WTC11 (cell line): ENCODE measurements around the gene KDM2A. TPM values are rescaled to one million over a fixed set of nuclear protein-coding genes. Genes with fewer than 3 reads are reported as not detected.

Experiments used
- ATAC-seq: fragments of 200-7000 bp; cut with Tn5 transposase; 2 replicates; pipeline ENCODE4 v1.10.0; 2021; ENCODE audit warnings: mild to moderate bottlenecking, moderate library complexity
- CTCF ChIA-PET: fragments of 300-600 bp; sonication (Branson Sonifier 250); formaldehyde crosslinking; loops from one replicate; lab custom pipeline; 2021; ENCODE audit warnings: antibody characterized with exemption; lab: Charles Lee
- POLR2A ChIA-PET: fragments of 350-600 bp; sonication (Branson Sonifier 250); formaldehyde crosslinking; loops from one replicate; lab custom pipeline; 2021; ENCODE audit warnings: antibody characterized with exemption; lab: Charles Lee
- DNase-seq: peaks from one replicate; pipeline ENCODE4 v3.0.0; 2021; ENCODE audit warnings: low spot score
- H3K27ac Mint-ChIP-seq: 2 replicates; pipeline ENCODE4 v1.8.0; 2021; ENCODE audit warnings: mixed read lengths
- H3K27me3 Mint-ChIP-seq: 2 replicates; pipeline ENCODE4 v1.8.0; 2021; ENCODE audit warnings: low read depth, mild to moderate bottlenecking, moderate library complexity, mixed read lengths
- H3K36me3 Mint-ChIP-seq: 2 replicates; pipeline ENCODE4 v1.8.0; 2021; ENCODE audit warnings: mixed read lengths
- H3K4me1 Mint-ChIP-seq: 2 replicates; pipeline ENCODE4 v1.8.0; 2022; ENCODE audit warnings: mixed read lengths
- H3K4me3 Mint-ChIP-seq: 2 replicates; pipeline ENCODE4 v1.8.0; 2021; ENCODE audit warnings: mild to moderate bottlenecking, moderate library complexity, mixed read lengths
- H3K9me3 Mint-ChIP-seq: 2 replicates; pipeline ENCODE4 v1.8.0; 2021; ENCODE audit warnings: mixed read lengths
- CBFB ChIP-seq: sonication (generic); formaldehyde crosslinking; IDR thresholded peaks from 2 replicates; pipeline ENCODE4 v1.8.1; 2022; ENCODE audit warnings: mild to moderate bottlenecking, low read depth, missing genetic modification reagents
- CREB1 ChIP-seq: sonication (generic); formaldehyde crosslinking; IDR thresholded peaks from 2 replicates; pipeline ENCODE4 v1.8.0; 2023; ENCODE audit warnings: mild to moderate bottlenecking, missing genetic modification reagents
- CREM ChIP-seq: sonication (generic); formaldehyde crosslinking; IDR thresholded peaks from 2 replicates; pipeline ENCODE4 v1.8.1; 2022; ENCODE audit warnings: mild to moderate bottlenecking, missing genetic modification reagents, moderate library complexity
- GTF2I ChIP-seq: fragments of 250-450 bp; sonication (Bioruptor Pico); conservative IDR thresholded peaks from 2 replicates; pipeline ENCODE4 v1.4.0; 2021; ENCODE audit warnings: mild to moderate bottlenecking
- JUN ChIP-seq: sonication (generic); formaldehyde crosslinking; IDR thresholded peaks from 2 replicates; pipeline ENCODE4 v1.8.0; 2023; ENCODE audit warnings: mild to moderate bottlenecking, missing genetic modification reagents
- MYBL2 ChIP-seq: sonication (generic); formaldehyde crosslinking; IDR thresholded peaks from 2 replicates; pipeline ENCODE4 v1.8.1; 2023; ENCODE audit warnings: mild to moderate bottlenecking, moderate library complexity, missing genetic modification reagents
- ZNF317 ChIP-seq: sonication (generic); formaldehyde crosslinking; IDR thresholded peaks from 2 replicates; pipeline ENCODE4 v1.8.1; 2023; ENCODE audit warnings: low read depth, mild to moderate bottlenecking, moderate library complexity, missing genetic modification reagents, borderline replicate concordance
- total RNA-seq: library from RNA; stranded (reverse); gene quantifications from 3 replicates; pipeline ENCODE4 v1.2.3, GENCODE V29; 2021
- TF ChIP-seq, protein P1 (sequence below): sonication (generic); formaldehyde crosslinking; IDR thresholded peaks from 2 replicates; pipeline ENCODE4 v1.8.0; 2023; ENCODE audit warnings: missing genetic modification reagents, mild to moderate bottlenecking, borderline replicate concordance
- TF ChIP-seq, protein P2 (sequence below): sonication (generic); formaldehyde crosslinking; IDR thresholded peaks from 2 replicates; pipeline ENCODE4 v1.8.0; 2022; ENCODE audit warnings: mild to moderate bottlenecking, missing genetic modification reagents
- TF ChIP-seq, protein P3 (sequence below): sonication (generic); formaldehyde crosslinking; IDR thresholded peaks from 2 replicates; pipeline ENCODE4 v1.8.1; 2022; ENCODE audit warnings: mild to moderate bottlenecking, missing genetic modification reagents, moderate library complexity, borderline replicate concordance
- TF ChIP-seq, protein P4 (sequence below): fragments of 250-450 bp; sonication (Bioruptor Pico); conservative IDR thresholded peaks from 2 replicates; pipeline ENCODE4 v1.9.0; 2021; ENCODE audit warnings: mild to moderate bottlenecking
- TF ChIP-seq, protein P5 (sequence below): fragments of 250-450 bp; sonication (Bioruptor Pico); IDR thresholded peaks from 2 replicates; pipeline ENCODE4 v1.9.0; 2021; ENCODE audit warnings: mild to moderate bottlenecking

The KDM2A gene
- total RNA-seq, 1 experiment from 2014 or later: 58.0 TPM

DNA sequence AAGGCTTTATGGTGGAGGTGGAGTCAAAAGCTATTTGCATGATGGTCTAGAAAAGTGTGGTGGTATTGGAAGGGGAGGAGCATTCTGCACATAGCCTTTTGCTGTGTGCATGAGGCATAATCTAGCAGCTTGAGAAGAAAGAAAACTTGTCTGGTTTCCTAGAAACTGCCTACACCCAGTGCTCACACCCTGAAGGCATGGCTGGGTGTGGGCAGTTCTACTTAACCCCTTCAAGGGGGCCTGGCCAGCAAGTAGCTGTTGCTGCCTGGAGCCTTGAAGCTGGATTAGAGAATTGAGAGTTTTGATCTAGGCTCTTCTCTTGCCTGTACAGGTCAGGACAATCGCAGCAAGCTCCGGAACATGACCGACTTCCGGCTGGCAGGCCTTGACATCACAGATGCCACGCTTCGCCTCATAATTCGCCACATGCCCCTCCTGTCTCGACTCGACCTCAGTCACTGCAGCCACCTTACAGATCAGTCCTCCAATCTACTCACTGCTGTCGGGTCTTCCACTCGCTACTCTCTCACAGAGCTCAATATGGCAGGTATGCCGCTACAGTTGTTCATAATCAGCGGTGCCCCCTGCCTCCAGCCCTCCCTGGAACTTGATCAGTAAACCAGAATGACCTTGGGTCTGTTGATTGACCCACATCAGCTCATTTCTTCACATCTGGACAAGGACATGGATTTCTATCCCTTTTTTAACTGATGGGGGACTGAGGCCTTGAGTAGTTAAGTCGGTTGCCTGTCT is 135.0 kb downstream of the KDM2A start (continued):
- no peak for TF ChIP-seq GTF2I

DNA sequence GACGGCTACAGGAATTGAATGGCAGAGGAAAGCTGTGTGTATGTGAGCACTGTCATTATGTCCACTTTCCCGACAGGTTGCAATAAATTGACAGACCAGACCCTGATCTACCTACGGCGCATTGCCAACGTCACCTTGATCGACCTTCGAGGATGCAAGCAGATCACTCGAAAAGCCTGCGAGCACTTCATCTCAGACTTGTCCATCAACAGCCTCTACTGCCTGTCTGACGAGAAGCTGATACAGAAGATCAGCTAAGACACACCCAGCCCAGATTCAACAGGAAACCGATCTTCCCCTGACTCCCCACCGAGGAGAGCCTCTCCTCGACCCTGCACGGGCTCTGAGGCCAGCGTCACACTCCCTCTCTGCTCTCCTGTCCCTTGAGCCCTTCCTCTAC is 135.7 kb downstream of the KDM2A start:
- H3K27me3 Mint-ChIP-seq: peaks cover 3% of the 10 kb centered on the region
- peaks cover 67% of the 10 kb centered on the region for H3K36me3 Mint-ChIP-seq
- no peaks in the 10 kb centered on the region for H3K4me1 Mint-ChIP-seq
- DNase-seq (no peak), ATAC-seq (no peak)
- POLR2A ChIA-PET: no interaction called here
- H3K4me3 Mint-ChIP-seq: no peak overlapping the region
- TF ChIP-seq CBFB (CRISPR knock-in tag): no peak
- TF ChIP-seq, protein P1, sequence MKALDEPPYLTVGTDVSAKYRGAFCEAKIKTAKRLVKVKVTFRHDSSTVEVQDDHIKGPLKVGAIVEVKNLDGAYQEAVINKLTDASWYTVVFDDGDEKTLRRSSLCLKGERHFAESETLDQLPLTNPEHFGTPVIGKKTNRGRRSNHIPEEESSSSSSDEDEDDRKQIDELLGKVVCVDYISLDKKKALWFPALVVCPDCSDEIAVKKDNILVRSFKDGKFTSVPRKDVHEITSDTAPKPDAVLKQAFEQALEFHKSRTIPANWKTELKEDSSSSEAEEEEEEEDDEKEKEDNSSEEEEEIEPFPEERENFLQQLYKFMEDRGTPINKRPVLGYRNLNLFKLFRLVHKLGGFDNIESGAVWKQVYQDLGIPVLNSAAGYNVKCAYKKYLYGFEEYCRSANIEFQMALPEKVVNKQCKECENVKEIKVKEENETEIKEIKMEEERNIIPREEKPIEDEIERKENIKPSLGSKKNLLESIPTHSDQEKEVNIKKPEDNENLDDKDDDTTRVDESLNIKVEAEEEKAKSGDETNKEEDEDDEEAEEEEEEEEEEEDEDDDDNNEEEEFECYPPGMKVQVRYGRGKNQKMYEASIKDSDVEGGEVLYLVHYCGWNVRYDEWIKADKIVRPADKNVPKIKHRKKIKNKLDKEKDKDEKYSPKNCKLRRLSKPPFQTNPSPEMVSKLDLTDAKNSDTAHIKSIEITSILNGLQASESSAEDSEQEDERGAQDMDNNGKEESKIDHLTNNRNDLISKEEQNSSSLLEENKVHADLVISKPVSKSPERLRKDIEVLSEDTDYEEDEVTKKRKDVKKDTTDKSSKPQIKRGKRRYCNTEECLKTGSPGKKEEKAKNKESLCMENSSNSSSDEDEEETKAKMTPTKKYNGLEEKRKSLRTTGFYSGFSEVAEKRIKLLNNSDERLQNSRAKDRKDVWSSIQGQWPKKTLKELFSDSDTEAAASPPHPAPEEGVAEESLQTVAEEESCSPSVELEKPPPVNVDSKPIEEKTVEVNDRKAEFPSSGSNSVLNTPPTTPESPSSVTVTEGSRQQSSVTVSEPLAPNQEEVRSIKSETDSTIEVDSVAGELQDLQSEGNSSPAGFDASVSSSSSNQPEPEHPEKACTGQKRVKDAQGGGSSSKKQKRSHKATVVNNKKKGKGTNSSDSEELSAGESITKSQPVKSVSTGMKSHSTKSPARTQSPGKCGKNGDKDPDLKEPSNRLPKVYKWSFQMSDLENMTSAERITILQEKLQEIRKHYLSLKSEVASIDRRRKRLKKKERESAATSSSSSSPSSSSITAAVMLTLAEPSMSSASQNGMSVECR (CRISPR knock-in tag): no peak
- no peak for TF ChIP-seq ZNF317 (CRISPR knock-in tag)
- TF ChIP-seq, protein P2, sequence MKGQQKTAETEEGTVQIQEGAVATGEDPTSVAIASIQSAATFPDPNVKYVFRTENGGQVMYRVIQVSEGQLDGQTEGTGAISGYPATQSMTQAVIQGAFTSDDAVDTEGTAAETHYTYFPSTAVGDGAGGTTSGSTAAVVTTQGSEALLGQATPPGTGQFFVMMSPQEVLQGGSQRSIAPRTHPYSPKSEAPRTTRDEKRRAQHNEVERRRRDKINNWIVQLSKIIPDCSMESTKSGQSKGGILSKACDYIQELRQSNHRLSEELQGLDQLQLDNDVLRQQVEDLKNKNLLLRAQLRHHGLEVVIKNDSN (CRISPR knock-in tag): no peak
- CTCF ChIA-PET: no interaction called here
- H3K27ac Mint-ChIP-seq: no peak overlapping the region
- no peaks in the 10 kb centered on the region for H3K9me3 Mint-ChIP-seq

DNA sequence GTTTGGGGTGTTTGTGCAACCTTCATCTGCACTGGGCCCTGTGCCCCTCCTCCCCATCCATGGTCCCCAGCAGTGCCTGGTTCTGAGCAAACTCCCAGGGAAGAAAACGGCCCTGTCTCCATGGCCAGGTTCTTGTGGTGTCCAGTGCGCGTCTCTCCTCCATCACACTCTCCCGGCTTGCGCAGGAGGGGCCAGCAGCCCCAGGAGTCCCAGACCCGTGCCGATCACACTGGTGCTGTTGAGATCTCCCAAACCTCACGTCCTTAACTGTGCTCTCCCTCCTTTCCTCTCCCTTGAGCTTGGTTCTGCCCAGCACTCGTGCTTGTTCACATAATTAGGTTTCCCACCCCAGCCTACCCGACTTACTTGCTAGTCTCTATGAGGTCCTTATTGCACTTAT is 136.3 kb downstream of the KDM2A start:
- CTCF ChIA-PET: interaction anchor here (1.0 kb wide), 1 partner anchor 174 kb away, joined by 3 read pairs; no protein-coding TSS in a partner anchor
- H3K4me1 Mint-ChIP-seq: no peaks in the 10 kb centered on the region
- POLR2A ChIA-PET: no interaction called here
- H3K27me3 Mint-ChIP-seq: peaks cover 5% of the 10 kb centered on the region
- H3K36me3 Mint-ChIP-seq: peaks cover 61% of the 10 kb centered on the region
- ATAC-seq (no peak), DNase-seq (no peak)
- H3K9me3 Mint-ChIP-seq: no peaks in the 10 kb centered on the region
- H3K4me3 Mint-ChIP-seq: no peak overlapping the region
- peak overlapping the region; percentile 27; the same call in 1 of the 2 replicates for H3K27ac Mint-ChIP-seq
- TF ChIP-seq, protein P1 (CRISPR knock-in tag): no peak
- TF ChIP-seq ZNF317 (CRISPR knock-in tag): no peak
- no peak for TF ChIP-seq JUN (CRISPR knock-in tag)
- TF ChIP-seq, protein P3, sequence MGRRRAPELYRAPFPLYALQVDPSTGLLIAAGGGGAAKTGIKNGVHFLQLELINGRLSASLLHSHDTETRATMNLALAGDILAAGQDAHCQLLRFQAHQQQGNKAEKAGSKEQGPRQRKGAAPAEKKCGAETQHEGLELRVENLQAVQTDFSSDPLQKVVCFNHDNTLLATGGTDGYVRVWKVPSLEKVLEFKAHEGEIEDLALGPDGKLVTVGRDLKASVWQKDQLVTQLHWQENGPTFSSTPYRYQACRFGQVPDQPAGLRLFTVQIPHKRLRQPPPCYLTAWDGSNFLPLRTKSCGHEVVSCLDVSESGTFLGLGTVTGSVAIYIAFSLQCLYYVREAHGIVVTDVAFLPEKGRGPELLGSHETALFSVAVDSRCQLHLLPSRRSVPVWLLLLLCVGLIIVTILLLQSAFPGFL: no peak
- TF ChIP-seq, protein P4, sequence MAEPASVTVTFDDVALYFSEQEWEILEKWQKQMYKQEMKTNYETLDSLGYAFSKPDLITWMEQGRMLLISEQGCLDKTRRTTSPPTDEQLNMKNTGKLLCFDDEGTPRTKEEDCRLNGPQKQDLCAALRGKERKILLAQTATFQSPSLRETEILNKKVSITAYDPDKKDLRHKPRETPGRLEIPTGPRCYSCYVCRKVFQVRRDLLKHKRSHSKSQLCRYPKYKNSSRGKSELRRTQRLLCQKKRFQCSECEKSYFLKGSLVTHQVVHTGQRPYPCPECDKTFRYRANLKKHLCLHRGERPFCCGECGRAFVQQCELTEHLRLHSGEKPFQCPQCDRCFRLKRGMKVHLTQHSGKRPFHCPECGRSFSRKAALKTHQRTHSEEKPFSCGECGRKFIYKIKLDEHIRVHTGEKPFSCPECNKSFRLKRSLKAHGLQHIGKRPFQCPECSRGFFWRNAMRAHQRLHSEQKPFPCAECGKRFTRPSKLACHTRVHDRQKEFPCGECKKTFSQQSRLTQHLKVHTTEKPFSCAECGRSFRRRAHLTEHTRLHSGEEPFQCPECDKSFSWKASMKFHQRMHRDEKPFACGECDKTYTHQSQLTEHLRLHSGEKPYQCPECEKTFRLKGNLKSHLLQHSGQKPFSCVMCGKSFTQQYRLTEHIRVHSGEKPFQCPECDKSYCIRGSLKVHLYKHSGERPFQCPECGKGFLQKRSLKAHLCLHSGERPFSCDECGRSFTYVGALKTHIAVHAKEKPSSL (CRISPR knock-in tag): no peak
- no peak for TF ChIP-seq MYBL2 (CRISPR knock-in tag)
- no peak for TF ChIP-seq CREM (CRISPR knock-in tag)
- TF ChIP-seq, protein P5, sequence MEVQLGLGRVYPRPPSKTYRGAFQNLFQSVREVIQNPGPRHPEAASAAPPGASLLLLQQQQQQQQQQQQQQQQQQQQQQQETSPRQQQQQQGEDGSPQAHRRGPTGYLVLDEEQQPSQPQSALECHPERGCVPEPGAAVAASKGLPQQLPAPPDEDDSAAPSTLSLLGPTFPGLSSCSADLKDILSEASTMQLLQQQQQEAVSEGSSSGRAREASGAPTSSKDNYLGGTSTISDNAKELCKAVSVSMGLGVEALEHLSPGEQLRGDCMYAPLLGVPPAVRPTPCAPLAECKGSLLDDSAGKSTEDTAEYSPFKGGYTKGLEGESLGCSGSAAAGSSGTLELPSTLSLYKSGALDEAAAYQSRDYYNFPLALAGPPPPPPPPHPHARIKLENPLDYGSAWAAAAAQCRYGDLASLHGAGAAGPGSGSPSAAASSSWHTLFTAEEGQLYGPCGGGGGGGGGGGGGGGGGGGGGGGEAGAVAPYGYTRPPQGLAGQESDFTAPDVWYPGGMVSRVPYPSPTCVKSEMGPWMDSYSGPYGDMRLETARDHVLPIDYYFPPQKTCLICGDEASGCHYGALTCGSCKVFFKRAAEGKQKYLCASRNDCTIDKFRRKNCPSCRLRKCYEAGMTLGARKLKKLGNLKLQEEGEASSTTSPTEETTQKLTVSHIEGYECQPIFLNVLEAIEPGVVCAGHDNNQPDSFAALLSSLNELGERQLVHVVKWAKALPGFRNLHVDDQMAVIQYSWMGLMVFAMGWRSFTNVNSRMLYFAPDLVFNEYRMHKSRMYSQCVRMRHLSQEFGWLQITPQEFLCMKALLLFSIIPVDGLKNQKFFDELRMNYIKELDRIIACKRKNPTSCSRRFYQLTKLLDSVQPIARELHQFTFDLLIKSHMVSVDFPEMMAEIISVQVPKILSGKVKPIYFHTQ (CRISPR knock-in tag): no peak
- TF ChIP-seq CREB1: no peak
